HCT116 (cell line): ENCODE results near the gene NFATC1. TPM values are rescaled to one million over a fixed set of nuclear protein-coding genes. Genes with fewer than 3 reads are reported as not detected.

Experiments
- ATAC-seq: fragments of 200-7000 bp; cut with Tn5 transposase; 2 replicates; pipeline ENCODE4 v1.9.1; 2020; ENCODE audit warnings: mild to moderate bottlenecking, moderate library complexity
- BruUV-seq: library from RNA; stranded (reverse); fragments of 400-500 nt; replicated peaks from 2 replicates; lab custom pipeline; 2021; lab: Mats Ljungman, UMichigan
- CTCF ChIA-PET: fragments of 300-600 bp; sonication (Branson Sonifier 250); formaldehyde crosslinking; loops from one replicate; lab custom pipeline; 2021; ENCODE audit warnings: antibody characterized with exemption; lab: Charles Lee
- POLR2A ChIA-PET: fragments of 300-600, 350-600 bp; sonication (Branson Sonifier 250); formaldehyde crosslinking; loops from one replicate; lab custom pipeline; 2021; ENCODE audit warnings: antibody characterized with exemption; lab: Charles Lee
- RAD21 ChIA-PET, 2 experiments: fragments of 300-600 bp; sonication (Branson Sonifier 250); formaldehyde crosslinking; loops; one replicate each; lab custom pipeline; 2023; ENCODE audit warnings: low total read pairs in 2 of 2; ENCODE audit not compliant: uncharacterized antibody in 2 of 2, unreplicated experiment in 2 of 2, low non-redundant PET in 1 of 2; lab: Charles Lee
- DNase-seq: peaks from one replicate; pipeline ENCODE4 v3.0.0-alpha.2; 2010; ENCODE audit warnings: low read depth, low spot score
- H2AFZ ChIP-seq: fragments of 200-600 bp; shearing (Covaris generic), sonication (generic); 2 replicates; pipeline ENCODE4 v1.6.1; 2017; ENCODE audit warnings: low read depth, mixed run types, mixed read lengths, antibody characterized with exemption, low read length; ENCODE audit not compliant: poor library complexity, severe bottlenecking
- H3K27ac ChIP-seq: 2 replicates; pipeline ENCODE4 v1.5.1; 2012; ENCODE audit warnings: low read depth, low read length
- H3K27me3 ChIP-seq: fragments of 200-600 bp; sonication (generic); 2 replicates; pipeline ENCODE4 v1.6.1; 2016; ENCODE audit warnings: mixed run types, low read length, mixed read lengths; ENCODE audit not compliant: insufficient read depth
- H3K36me3 ChIP-seq, 2 experiments: fragments of 200-500 bp in 1 of 2; fragments of 200-600 bp in 1 of 2; sonication (Bioruptor generic) in 1 of 2; sonication (generic) in 1 of 2; 2 replicates each; pipeline versions ENCODE4 v1.5.1 to v1.6.1; 2014 to 2016; ENCODE audit warnings: low read length in 2 of 2, inconsistent platforms in 1 of 2, mixed read lengths in 1 of 2, mixed run types in 1 of 2; ENCODE audit not compliant: insufficient read depth in 2 of 2, control insufficient read depth in 1 of 2
- H3K4me1 ChIP-seq, 2 experiments: fragments of 200-600 bp in 1 of 2; sonication (generic) in 1 of 2; 2 replicates each; pipeline versions ENCODE4 v1.5.1 to v1.6.1; 2012 to 2017; ENCODE audit warnings: low read length in 2 of 2, inconsistent platforms in 1 of 2, mild to moderate bottlenecking in 1 of 2, mixed read lengths in 1 of 2, mixed run types in 1 of 2, moderate library complexity in 1 of 2; ENCODE audit not compliant: insufficient read depth in 2 of 2, control insufficient read depth in 1 of 2
- H3K4me2 ChIP-seq: fragments of 200-600 bp; sonication (generic); 2 replicates; pipeline ENCODE4 v1.6.1; 2017; ENCODE audit warnings: mixed run types, low read length, mixed read lengths
- H3K4me3 ChIP-seq, 2 experiments: fragments of 200-600 bp in 1 of 2; sonication (generic) in 1 of 2; replicated peaks in 1 of 2; 2 replicates each; pipeline ENCODE4 v1.5.1; 2011 to 2016; ENCODE audit warnings: low read length in 2 of 2, control low read depth in 1 of 2, low read depth in 1 of 2, mild to moderate bottlenecking in 1 of 2, mixed read lengths in 1 of 2, mixed run types in 1 of 2
- H3K79me2 ChIP-seq: fragments of 200-600 bp; sonication (generic); 2 replicates; pipeline ENCODE4 v1.6.1; 2017; ENCODE audit warnings: mild to moderate bottlenecking, mixed run types, low read length, moderate library complexity, mixed read lengths; ENCODE audit not compliant: insufficient read depth
- H3K9ac ChIP-seq: fragments of 200-600 bp; sonication (generic); 2 replicates; pipeline ENCODE4 v1.6.1; 2016; ENCODE audit warnings: low read length, mixed read lengths
- H3K9me2 ChIP-seq: fragments of 200-600 bp; sonication (generic), shearing (Covaris generic); 2 replicates; pipeline ENCODE4 v1.6.1; 2017; ENCODE audit warnings: mixed run types, mild to moderate bottlenecking, moderate library complexity; ENCODE audit not compliant: insufficient read depth
- H3K9me3 ChIP-seq, 2 experiments: fragments of 200-500 bp in 1 of 2; fragments of 200-600 bp in 1 of 2; sonication (Bioruptor generic) in 1 of 2; sonication (generic) in 1 of 2; 2 replicates each; pipeline ENCODE4 v1.6.1; 2014 to 2017; ENCODE audit warnings: low read length in 2 of 2, mixed read lengths in 2 of 2, inconsistent platforms in 1 of 2, low read depth in 1 of 2, mild to moderate bottlenecking in 1 of 2, mixed run types in 1 of 2, moderate library complexity in 1 of 2; ENCODE audit not compliant: control insufficient read depth in 1 of 2, insufficient read depth in 1 of 2
- H4K20me1 ChIP-seq: fragments of 200-600 bp; sonication (generic), shearing (Covaris generic); 2 replicates; pipeline ENCODE4 v1.6.1; 2017; ENCODE audit warnings: mixed run types, mild to moderate bottlenecking, moderate library complexity; ENCODE audit not compliant: insufficient read depth
- ATF3 ChIP-seq: IDR thresholded peaks from 2 replicates; pipeline ENCODE4 v1.6.1; 2012
- CEBPB ChIP-seq: IDR thresholded peaks from 2 replicates; pipeline ENCODE4 v1.6.1; 2012; ENCODE audit warnings: low read depth
- EZH2 ChIP-seq: fragments of 200-600 bp; sonication (generic); IDR thresholded peaks from 2 replicates; pipeline ENCODE4 v1.6.1; 2017; ENCODE audit warnings: antibody characterized with exemption, mixed run types
- EZH2phosphoT487 ChIP-seq: fragments of 200-600 bp; IDR thresholded peaks from 2 replicates; pipeline ENCODE4 v1.6.1; 2018; ENCODE audit warnings: antibody characterized with exemption, borderline replicate concordance
- FOSL1 ChIP-seq: IDR thresholded peaks from 2 replicates; pipeline ENCODE4 v1.6.1; 2012; ENCODE audit warnings: low read depth
- JUND ChIP-seq: IDR thresholded peaks from 2 replicates; pipeline ENCODE4 v1.6.1; 2012
- MAX ChIP-seq: IDR thresholded peaks from 2 replicates; pipeline ENCODE4 v1.6.1; 2012
- POLR2A ChIP-seq: IDR thresholded peaks from 2 replicates; pipeline ENCODE4 v1.7.0; 2011; ENCODE audit warnings: borderline replicate concordance; ENCODE audit not compliant: insufficient read depth, insufficient read length; ENCODE audit errors: extremely low read depth
- POLR2AphosphoS5 ChIP-seq: IDR thresholded peaks from 2 replicates; pipeline ENCODE4 v1.6.1; 2011; ENCODE audit warnings: mild to moderate bottlenecking, low read depth, low read length, moderate library complexity
- RAD21 ChIP-seq: IDR thresholded peaks from 2 replicates; pipeline ENCODE4 v1.6.1; 2012; ENCODE audit warnings: low read depth, mild to moderate bottlenecking
- SIN3A ChIP-seq: IDR thresholded peaks from 2 replicates; pipeline ENCODE4 v1.6.1; 2012; ENCODE audit warnings: low read depth
- SP1 ChIP-seq: IDR thresholded peaks from 2 replicates; pipeline ENCODE4 v1.6.1; 2012; ENCODE audit warnings: low read depth
- SRF ChIP-seq: IDR thresholded peaks from 2 replicates; pipeline ENCODE4 v1.6.1; 2012; ENCODE audit warnings: low read depth
- TCF7L2 ChIP-seq: IDR thresholded peaks from 2 replicates; pipeline ENCODE4 v1.7.0; 2011; ENCODE audit warnings: borderline replicate concordance, inconsistent platforms; ENCODE audit not compliant: insufficient read depth, insufficient read length; ENCODE audit errors: extremely low read depth
- ZFX ChIP-seq: fragments of 450-650 bp; IDR thresholded peaks from 2 replicates; pipeline ENCODE4 v1.6.1; 2017
- ZNF274 ChIP-seq: fragments of 200-500 bp; sonication (Bioruptor generic); IDR thresholded peaks from 2 replicates; pipeline ENCODE4 v1.6.1; 2014; ENCODE audit warnings: mild to moderate bottlenecking, low read depth, low read length, inconsistent platforms
- intact Hi-C: fragments of 100-400 bp; cut with micrococcal nuclease; formaldehyde crosslinking; loops from 2 replicates; pipeline ENCODE4 v1.10.0; 2022
- total RNA-seq: library from RNA; stranded (reverse); gene quantifications from one replicate; pipeline ENCODE4 v1.2.1, GENCODE V29; 2021; ENCODE audit not compliant: unreplicated experiment
- TF ChIP-seq, protein P1 (sequence below), 3 experiments: fragments of 200-600 bp in 1 of 3; sonication (generic) in 1 of 3; IDR thresholded peaks in 2 of 3; conservative IDR thresholded peaks in 1 of 3; 2 replicates each; pipeline ENCODE4 v1.5.1; 2012 to 2017; ENCODE audit warnings: low read depth in 2 of 3, low read length in 2 of 3, antibody characterized with exemption in 1 of 3, borderline replicate concordance in 1 of 3, control low read depth in 1 of 3, mild to moderate bottlenecking in 1 of 3, mixed read lengths in 1 of 3, mixed run types in 1 of 3, moderate library complexity in 1 of 3; ENCODE audit not compliant: insufficient read depth in 1 of 3
- TF ChIP-seq, protein P2 (sequence below): IDR thresholded peaks from 2 replicates; pipeline ENCODE4 v1.6.1; 2011; ENCODE audit warnings: mild to moderate bottlenecking, low read length, moderate library complexity; ENCODE audit not compliant: insufficient replicate concordance; ENCODE audit errors: extremely low read depth

The NFATC1 gene
- total RNA-seq, 1 experiment from 2014 or later, result 20.8 TPM

GRCh38 chr18:79452190-79452990 is 56.7 kb downstream of the NFATC1 start:
- no peaks in the 10 kb centered on the region for H3K79me2 ChIP-seq
- ATAC-seq (no peak), DNase-seq (no peak)
- H4K20me1 ChIP-seq, result no peaks in the 10 kb centered on the region
- peaks cover 0 to under 1% of the 10 kb centered on the region in 2 experiments; a peak in 1 of 4 replicates for H3K4me1 ChIP-seq
- H3K27me3 ChIP-seq, result no peaks in the 10 kb centered on the region
- no peaks in the 10 kb centered on the region for H3K9me2 ChIP-seq
- ChIA-PET POLR2A (no interaction called here), RAD21 (no interaction called here), CTCF (no interaction called here)
- H3K9me3 ChIP-seq, result no peaks in the 10 kb centered on the region
- no TSS peak for BruUV-seq
- no peak overlapping the region for H3K4me2 ChIP-seq
- H2AFZ ChIP-seq, result no peak overlapping the region
- intact Hi-C loops, result no loop called here
- peaks cover 0 to 2% of the 10 kb centered on the region in 2 experiments; a peak in 1 of 4 replicates for H3K36me3 ChIP-seq
- H3K4me3 ChIP-seq, result no peak overlapping the region
- no peak overlapping the region for H3K9ac ChIP-seq
- TF ChIP-seq EZH2 (no peak), SP1 (no peak), MAX (no peak), POLR2A (no peak), CEBPB (no peak), POLR2AphosphoS5 (no peak), ZNF274 (no peak), SIN3A (no peak), JUND (no peak), TCF7L2 (no peak), RAD21 (no peak), SRF (no peak), FOSL1 (no peak), ATF3 (no peak), EZH2phosphoT487 (no peak), ZFX (no peak)
- TF ChIP-seq, protein P1, sequence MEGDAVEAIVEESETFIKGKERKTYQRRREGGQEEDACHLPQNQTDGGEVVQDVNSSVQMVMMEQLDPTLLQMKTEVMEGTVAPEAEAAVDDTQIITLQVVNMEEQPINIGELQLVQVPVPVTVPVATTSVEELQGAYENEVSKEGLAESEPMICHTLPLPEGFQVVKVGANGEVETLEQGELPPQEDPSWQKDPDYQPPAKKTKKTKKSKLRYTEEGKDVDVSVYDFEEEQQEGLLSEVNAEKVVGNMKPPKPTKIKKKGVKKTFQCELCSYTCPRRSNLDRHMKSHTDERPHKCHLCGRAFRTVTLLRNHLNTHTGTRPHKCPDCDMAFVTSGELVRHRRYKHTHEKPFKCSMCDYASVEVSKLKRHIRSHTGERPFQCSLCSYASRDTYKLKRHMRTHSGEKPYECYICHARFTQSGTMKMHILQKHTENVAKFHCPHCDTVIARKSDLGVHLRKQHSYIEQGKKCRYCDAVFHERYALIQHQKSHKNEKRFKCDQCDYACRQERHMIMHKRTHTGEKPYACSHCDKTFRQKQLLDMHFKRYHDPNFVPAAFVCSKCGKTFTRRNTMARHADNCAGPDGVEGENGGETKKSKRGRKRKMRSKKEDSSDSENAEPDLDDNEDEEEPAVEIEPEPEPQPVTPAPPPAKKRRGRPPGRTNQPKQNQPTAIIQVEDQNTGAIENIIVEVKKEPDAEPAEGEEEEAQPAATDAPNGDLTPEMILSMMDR (IDR thresholded peaks at IDR 0.05 in 2 of 3, conservative IDR thresholded peaks at IDR 0.05 in 1 of 3; ENCODE audit: borderline replicate concordance in 1 of 3, insufficient read depth in 1 of 3, low read depth in 2 of 3, low read length in 2 of 3), result no peak
- TF ChIP-seq, protein P2, sequence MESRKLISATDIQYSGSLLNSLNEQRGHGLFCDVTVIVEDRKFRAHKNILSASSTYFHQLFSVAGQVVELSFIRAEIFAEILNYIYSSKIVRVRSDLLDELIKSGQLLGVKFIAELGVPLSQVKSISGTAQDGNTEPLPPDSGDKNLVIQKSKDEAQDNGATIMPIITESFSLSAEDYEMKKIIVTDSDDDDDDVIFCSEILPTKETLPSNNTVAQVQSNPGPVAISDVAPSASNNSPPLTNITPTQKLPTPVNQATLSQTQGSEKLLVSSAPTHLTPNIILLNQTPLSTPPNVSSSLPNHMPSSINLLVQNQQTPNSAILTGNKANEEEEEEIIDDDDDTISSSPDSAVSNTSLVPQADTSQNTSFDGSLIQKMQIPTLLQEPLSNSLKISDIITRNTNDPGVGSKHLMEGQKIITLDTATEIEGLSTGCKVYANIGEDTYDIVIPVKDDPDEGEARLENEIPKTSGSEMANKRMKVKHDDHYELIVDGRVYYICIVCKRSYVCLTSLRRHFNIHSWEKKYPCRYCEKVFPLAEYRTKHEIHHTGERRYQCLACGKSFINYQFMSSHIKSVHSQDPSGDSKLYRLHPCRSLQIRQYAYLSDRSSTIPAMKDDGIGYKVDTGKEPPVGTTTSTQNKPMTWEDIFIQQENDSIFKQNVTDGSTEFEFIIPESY, result no peak
- no peak overlapping the region for H3K27ac ChIP-seq
